Measurements from ENCODE around the gene RUNX2.

Gene RUNX2

GRCh38 chr6:45472382-45472781 is 144.3 kb downstream of the RUNX2 start:
- H3K9me3 ChIP-seq (ENCODE audit: control insufficient read depth, low read length): no peaks in the 10 kb centered on the region
- no peak overlapping the region for H3K4me3 ChIP-seq (ENCODE audit: low read length)
- H3K9ac ChIP-seq (ENCODE audit: low read length): no peak overlapping the region
- H3K36me3 ChIP-seq (ENCODE audit: control insufficient read depth, insufficient read depth, low read length): no peaks in the 10 kb centered on the region
- H3K27me3 ChIP-seq (ENCODE audit: control insufficient read depth, insufficient read depth, low read length): no peaks in the 10 kb centered on the region
- H3K4me1 ChIP-seq (ENCODE audit: control insufficient read depth, insufficient read depth, low read length): peaks cover 27% of the 10 kb centered on the region

GRCh38 chr6:45473121-45473993 is 145.2 kb downstream of the RUNX2 start:
- Histone ChIP-seq H3K36me3 (ENCODE audit: control insufficient read depth, insufficient read depth, low read length) (no peaks in the 10 kb centered on the region), H3K4me1 (ENCODE audit: control insufficient read depth, insufficient read depth, low read length) (peaks cover 27% of the 10 kb centered on the region), H3K4me3 (ENCODE audit: low read length) (no peak overlapping the region), H3K9ac (ENCODE audit: low read length) (no peak overlapping the region), H3K27me3 (ENCODE audit: control insufficient read depth, insufficient read depth, low read length) (no peaks in the 10 kb centered on the region), H3K9me3 (ENCODE audit: control insufficient read depth, low read length) (no peaks in the 10 kb centered on the region)

GRCh38 chr6:45474376-45474775 is 146.2 kb downstream of the RUNX2 start:
- Histone ChIP-seq H3K27me3 (ENCODE audit: control insufficient read depth, insufficient read depth, low read length) (no peaks in the 10 kb centered on the region), H3K36me3 (ENCODE audit: control insufficient read depth, insufficient read depth, low read length) (no peaks in the 10 kb centered on the region), H3K4me3 (ENCODE audit: low read length) (no peak overlapping the region), H3K4me1 (ENCODE audit: control insufficient read depth, insufficient read depth, low read length) (peaks cover 27% of the 10 kb centered on the region), H3K9me3 (ENCODE audit: control insufficient read depth, low read length) (no peaks in the 10 kb centered on the region), H3K9ac (ENCODE audit: low read length) (no peak overlapping the region)

- no peaks in the 10 kb centered on the region for H3K36me3 ChIP-seq (ENCODE audit: control insufficient read depth, insufficient read depth, low read length)
- H3K4me1 ChIP-seq (ENCODE audit: control insufficient read depth, insufficient read depth, low read length): peaks cover 35% of the 10 kb centered on the region
- H3K9ac ChIP-seq (ENCODE audit: low read length): no peak overlapping the region
- no peaks in the 10 kb centered on the region for H3K9me3 ChIP-seq (ENCODE audit: control insufficient read depth, low read length)
- no peaks in the 10 kb centered on the region for H3K27me3 ChIP-seq (ENCODE audit: control insufficient read depth, insufficient read depth, low read length)
- H3K4me3 ChIP-seq (ENCODE audit: low read length): no peak overlapping the region
These were observed 148.2 kb downstream of the RUNX2 start for GRCh38 chr6:45476341-45476740.

GRCh38 chr6:45477278-45477677 is 149.1 kb downstream of the RUNX2 start:
- H3K4me3 ChIP-seq (ENCODE audit: low read length): no peak overlapping the region
- H3K9me3 ChIP-seq (ENCODE audit: control insufficient read depth, low read length): no peaks in the 10 kb centered on the region
- H3K36me3 ChIP-seq (ENCODE audit: control insufficient read depth, insufficient read depth, low read length): no peaks in the 10 kb centered on the region
- H3K9ac ChIP-seq (ENCODE audit: low read length): no peak overlapping the region
- no peaks in the 10 kb centered on the region for H3K27me3 ChIP-seq (ENCODE audit: control insufficient read depth, insufficient read depth, low read length)
- peaks cover 35% of the 10 kb centered on the region for H3K4me1 ChIP-seq (ENCODE audit: control insufficient read depth, insufficient read depth, low read length)

- H3K9ac ChIP-seq (ENCODE audit: low read length): no peak overlapping the region
- H3K27me3 ChIP-seq (ENCODE audit: control insufficient read depth, insufficient read depth, low read length): no peaks in the 10 kb centered on the region
- peaks cover 31% of the 10 kb centered on the region for H3K4me1 ChIP-seq (ENCODE audit: control insufficient read depth, insufficient read depth, low read length)
- H3K4me3 ChIP-seq (ENCODE audit: low read length): no peak overlapping the region
- no peaks in the 10 kb centered on the region for H3K36me3 ChIP-seq (ENCODE audit: control insufficient read depth, insufficient read depth, low read length)
- no peaks in the 10 kb centered on the region for H3K9me3 ChIP-seq (ENCODE audit: control insufficient read depth, low read length)
These were observed 149.7 kb downstream of the RUNX2 start for GRCh38 chr6:45477790-45478189.

- no peaks in the 10 kb centered on the region for H3K27me3 ChIP-seq (ENCODE audit: control insufficient read depth, insufficient read depth, low read length)
- peaks cover 26% of the 10 kb centered on the region for H3K4me1 ChIP-seq (ENCODE audit: control insufficient read depth, insufficient read depth, low read length)
- no peaks in the 10 kb centered on the region for H3K36me3 ChIP-seq (ENCODE audit: control insufficient read depth, insufficient read depth, low read length)
- H3K4me3 ChIP-seq (ENCODE audit: low read length): no peak overlapping the region
- H3K9me3 ChIP-seq (ENCODE audit: control insufficient read depth, low read length): no peaks in the 10 kb centered on the region
- no peak overlapping the region for H3K9ac ChIP-seq (ENCODE audit: low read length)
These were observed 150.1 kb downstream of the RUNX2 start for GRCh38 chr6:45478240-45478639.

- no peaks in the 10 kb centered on the region for H3K9me3 ChIP-seq (ENCODE audit: control insufficient read depth, low read length)
- peaks cover 8% of the 10 kb centered on the region for H3K4me1 ChIP-seq (ENCODE audit: control insufficient read depth, insufficient read depth, low read length)
- H3K4me3 ChIP-seq (ENCODE audit: low read length): no peak overlapping the region
- H3K27me3 ChIP-seq (ENCODE audit: control insufficient read depth, insufficient read depth, low read length): no peaks in the 10 kb centered on the region
- no peak overlapping the region for H3K9ac ChIP-seq (ENCODE audit: low read length)
- H3K36me3 ChIP-seq (ENCODE audit: control insufficient read depth, insufficient read depth, low read length): no peaks in the 10 kb centered on the region
These were observed 152.0 kb downstream of the RUNX2 start for GRCh38 chr6:45479834-45480751.

GRCh38 chr6:45480752-45481415 is 152.8 kb downstream of the RUNX2 start:
- H3K9ac ChIP-seq (ENCODE audit: low read length): no peak overlapping the region
- H3K9me3 ChIP-seq (ENCODE audit: control insufficient read depth, low read length): no peaks in the 10 kb centered on the region
- H3K4me1 ChIP-seq (ENCODE audit: control insufficient read depth, insufficient read depth, low read length): peaks cover 8% of the 10 kb centered on the region
- H3K27me3 ChIP-seq (ENCODE audit: control insufficient read depth, insufficient read depth, low read length): no peaks in the 10 kb centered on the region
- no peak overlapping the region for H3K4me3 ChIP-seq (ENCODE audit: low read length)
- H3K36me3 ChIP-seq (ENCODE audit: control insufficient read depth, insufficient read depth, low read length): no peaks in the 10 kb centered on the region

- H3K9me3 ChIP-seq (ENCODE audit: control insufficient read depth, low read length): no peaks in the 10 kb centered on the region
- H3K4me3 ChIP-seq (ENCODE audit: low read length): no peak overlapping the region
- H3K27me3 ChIP-seq (ENCODE audit: control insufficient read depth, insufficient read depth, low read length): no peaks in the 10 kb centered on the region
- no peaks in the 10 kb centered on the region for H3K36me3 ChIP-seq (ENCODE audit: control insufficient read depth, insufficient read depth, low read length)
- peaks cover 8% of the 10 kb centered on the region for H3K4me1 ChIP-seq (ENCODE audit: control insufficient read depth, insufficient read depth, low read length)
- H3K9ac ChIP-seq (ENCODE audit: low read length): no peak overlapping the region
These were observed 154.9 kb downstream of the RUNX2 start for GRCh38 chr6:45483021-45483420.

GRCh38 chr6:45483501-45483900 is 155.4 kb downstream of the RUNX2 start:
- Histone ChIP-seq H3K27me3 (ENCODE audit: control insufficient read depth, insufficient read depth, low read length) (no peaks in the 10 kb centered on the region), H3K9ac (ENCODE audit: low read length) (no peak overlapping the region), H3K4me1 (ENCODE audit: control insufficient read depth, insufficient read depth, low read length) (peaks cover 8% of the 10 kb centered on the region), H3K36me3 (ENCODE audit: control insufficient read depth, insufficient read depth, low read length) (no peaks in the 10 kb centered on the region), H3K9me3 (ENCODE audit: control insufficient read depth, low read length) (no peaks in the 10 kb centered on the region), H3K4me3 (ENCODE audit: low read length) (no peak overlapping the region)

GRCh38 chr6:45486736-45487135 is 158.6 kb downstream of the RUNX2 start:
- no peak overlapping the region for H3K9ac ChIP-seq (ENCODE audit: low read length)
- no peaks in the 10 kb centered on the region for H3K27me3 ChIP-seq (ENCODE audit: control insufficient read depth, insufficient read depth, low read length)
- H3K9me3 ChIP-seq (ENCODE audit: control insufficient read depth, low read length): no peaks in the 10 kb centered on the region

More at GRCh38 chr6:45486736-45487135, 158.6 kb downstream of the RUNX2 start:
- Histone ChIP-seq H3K4me3 (ENCODE audit: low read length) (no peak overlapping the region), H3K36me3 (ENCODE audit: control insufficient read depth, insufficient read depth, low read length) (no peaks in the 10 kb centered on the region), H3K4me1 (ENCODE audit: control insufficient read depth, insufficient read depth, low read length) (no peaks in the 10 kb centered on the region)

Measured in mucosa of stomach (tissue), 1 donor.